ENCODE results near the gene RNPS1.

DNA sequence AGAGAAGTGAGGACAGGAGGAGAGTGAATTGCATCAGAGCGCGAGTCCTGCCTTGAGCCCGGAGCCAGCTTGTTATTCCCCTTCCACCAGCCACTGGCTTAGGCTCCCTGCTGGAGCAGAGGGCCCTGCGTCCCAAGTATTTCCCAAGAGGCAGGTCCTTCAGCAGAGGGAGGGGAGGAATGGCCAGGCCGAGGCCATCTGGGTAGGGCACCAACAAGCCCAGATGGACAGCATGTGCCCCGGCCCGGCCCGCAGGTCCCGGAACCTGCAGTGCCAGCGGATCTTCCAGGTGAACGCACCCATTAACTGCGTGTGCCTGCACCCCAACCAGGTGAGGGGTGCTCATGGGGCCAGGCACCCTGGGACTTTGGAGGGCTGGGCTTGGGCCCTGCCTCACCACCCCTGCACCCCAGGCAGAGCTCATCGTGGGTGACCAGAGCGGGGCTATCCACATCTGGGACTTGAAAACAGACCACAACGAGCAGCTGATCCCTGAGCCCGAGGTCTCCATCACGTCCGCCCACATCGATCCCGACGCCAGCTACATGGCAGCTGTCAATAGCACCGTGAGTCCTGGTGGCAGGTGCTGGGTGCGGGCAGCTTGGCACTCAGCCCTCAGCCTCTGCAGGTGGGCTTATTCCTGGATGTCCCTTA, 61.0 kb downstream of the RNPS1 start:
- TF ChIP-seq, protein P1, sequence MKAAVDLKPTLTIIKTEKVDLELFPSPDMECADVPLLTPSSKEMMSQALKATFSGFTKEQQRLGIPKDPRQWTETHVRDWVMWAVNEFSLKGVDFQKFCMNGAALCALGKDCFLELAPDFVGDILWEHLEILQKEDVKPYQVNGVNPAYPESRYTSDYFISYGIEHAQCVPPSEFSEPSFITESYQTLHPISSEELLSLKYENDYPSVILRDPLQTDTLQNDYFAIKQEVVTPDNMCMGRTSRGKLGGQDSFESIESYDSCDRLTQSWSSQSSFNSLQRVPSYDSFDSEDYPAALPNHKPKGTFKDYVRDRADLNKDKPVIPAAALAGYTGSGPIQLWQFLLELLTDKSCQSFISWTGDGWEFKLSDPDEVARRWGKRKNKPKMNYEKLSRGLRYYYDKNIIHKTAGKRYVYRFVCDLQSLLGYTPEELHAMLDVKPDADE (IDR thresholded peaks at IDR 0.05), result no peak
- TF ChIP-seq JUNB (IDR thresholded peaks at IDR 0.05; ENCODE audit: unreplicated experiment) (no peak), EZH2 (IDR thresholded peaks at IDR 0.05; ENCODE audit: low read depth, unreplicated experiment) (no peak), EZH2phosphoT487 (IDR thresholded peaks at IDR 0.05; ENCODE audit: unreplicated experiment) (no peak), CREB1 (CRISPR knock-in tag; IDR thresholded peaks at IDR 0.05; ENCODE audit: low read depth) (no peak), POLR2AphosphoS5 (IDR thresholded peaks at IDR 0.05; ENCODE audit: low read depth) (no peak), NANOG (IDR thresholded peaks at IDR 0.05; ENCODE audit: borderline replicate concordance) (no peak), ZNF331 (CRISPR knock-in tag; IDR thresholded peaks at IDR 0.05; ENCODE audit: low read depth) (no peak), STAT1 (IDR thresholded peaks at IDR 0.05; ENCODE audit: unreplicated experiment) (no peak)
- TF ChIP-seq, protein P2, sequence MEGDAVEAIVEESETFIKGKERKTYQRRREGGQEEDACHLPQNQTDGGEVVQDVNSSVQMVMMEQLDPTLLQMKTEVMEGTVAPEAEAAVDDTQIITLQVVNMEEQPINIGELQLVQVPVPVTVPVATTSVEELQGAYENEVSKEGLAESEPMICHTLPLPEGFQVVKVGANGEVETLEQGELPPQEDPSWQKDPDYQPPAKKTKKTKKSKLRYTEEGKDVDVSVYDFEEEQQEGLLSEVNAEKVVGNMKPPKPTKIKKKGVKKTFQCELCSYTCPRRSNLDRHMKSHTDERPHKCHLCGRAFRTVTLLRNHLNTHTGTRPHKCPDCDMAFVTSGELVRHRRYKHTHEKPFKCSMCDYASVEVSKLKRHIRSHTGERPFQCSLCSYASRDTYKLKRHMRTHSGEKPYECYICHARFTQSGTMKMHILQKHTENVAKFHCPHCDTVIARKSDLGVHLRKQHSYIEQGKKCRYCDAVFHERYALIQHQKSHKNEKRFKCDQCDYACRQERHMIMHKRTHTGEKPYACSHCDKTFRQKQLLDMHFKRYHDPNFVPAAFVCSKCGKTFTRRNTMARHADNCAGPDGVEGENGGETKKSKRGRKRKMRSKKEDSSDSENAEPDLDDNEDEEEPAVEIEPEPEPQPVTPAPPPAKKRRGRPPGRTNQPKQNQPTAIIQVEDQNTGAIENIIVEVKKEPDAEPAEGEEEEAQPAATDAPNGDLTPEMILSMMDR (conservative IDR thresholded peaks at IDR 0.05; ENCODE audit: low read depth in 2 of 2), result no peak
- TF ChIP-seq, protein P3, sequence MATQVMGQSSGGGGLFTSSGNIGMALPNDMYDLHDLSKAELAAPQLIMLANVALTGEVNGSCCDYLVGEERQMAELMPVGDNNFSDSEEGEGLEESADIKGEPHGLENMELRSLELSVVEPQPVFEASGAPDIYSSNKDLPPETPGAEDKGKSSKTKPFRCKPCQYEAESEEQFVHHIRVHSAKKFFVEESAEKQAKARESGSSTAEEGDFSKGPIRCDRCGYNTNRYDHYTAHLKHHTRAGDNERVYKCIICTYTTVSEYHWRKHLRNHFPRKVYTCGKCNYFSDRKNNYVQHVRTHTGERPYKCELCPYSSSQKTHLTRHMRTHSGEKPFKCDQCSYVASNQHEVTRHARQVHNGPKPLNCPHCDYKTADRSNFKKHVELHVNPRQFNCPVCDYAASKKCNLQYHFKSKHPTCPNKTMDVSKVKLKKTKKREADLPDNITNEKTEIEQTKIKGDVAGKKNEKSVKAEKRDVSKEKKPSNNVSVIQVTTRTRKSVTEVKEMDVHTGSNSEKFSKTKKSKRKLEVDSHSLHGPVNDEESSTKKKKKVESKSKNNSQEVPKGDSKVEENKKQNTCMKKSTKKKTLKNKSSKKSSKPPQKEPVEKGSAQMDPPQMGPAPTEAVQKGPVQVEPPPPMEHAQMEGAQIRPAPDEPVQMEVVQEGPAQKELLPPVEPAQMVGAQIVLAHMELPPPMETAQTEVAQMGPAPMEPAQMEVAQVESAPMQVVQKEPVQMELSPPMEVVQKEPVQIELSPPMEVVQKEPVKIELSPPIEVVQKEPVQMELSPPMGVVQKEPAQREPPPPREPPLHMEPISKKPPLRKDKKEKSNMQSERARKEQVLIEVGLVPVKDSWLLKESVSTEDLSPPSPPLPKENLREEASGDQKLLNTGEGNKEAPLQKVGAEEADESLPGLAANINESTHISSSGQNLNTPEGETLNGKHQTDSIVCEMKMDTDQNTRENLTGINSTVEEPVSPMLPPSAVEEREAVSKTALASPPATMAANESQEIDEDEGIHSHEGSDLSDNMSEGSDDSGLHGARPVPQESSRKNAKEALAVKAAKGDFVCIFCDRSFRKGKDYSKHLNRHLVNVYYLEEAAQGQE (IDR thresholded peaks at IDR 0.05; ENCODE audit: unreplicated experiment), result no peak

Measured in GM23338 (cell line).